Cardiac muscle cell (in vitro differentiated cells and primary cell): Measurements from ENCODE around the gene TTLL3. TPM values are rescaled to one million over a fixed set of nuclear protein-coding genes. Genes with fewer than 3 reads are reported as not detected.

ENCODE experiments used
- DNase-seq, 2 donors: peaks; one replicate each; pipeline versions ENCODE4 v3.0.0 to v3.0.0-alpha.2; 2010 to 2017; ENCODE audit warnings: low read depth in 1 of 2, low spot score in 1 of 2
- H3K27ac ChIP-seq: fragments of 200-600 bp; sonication (generic); 2 replicates; pipeline ENCODE4 v1.5.1; 2016
- H3K27me3 ChIP-seq: fragments of 200-600 bp; sonication (generic); 2 replicates; pipeline ENCODE4 v1.6.0; 2016; ENCODE audit warnings: control low read depth
- H3K36me3 ChIP-seq: fragments of 200-600 bp; sonication (generic); 2 replicates; pipeline ENCODE4 v1.5.1; 2016; ENCODE audit warnings: control low read depth
- H3K4me1 ChIP-seq: fragments of 200-600 bp; sonication (generic); 2 replicates; pipeline ENCODE4 v1.8.1; 2017; ENCODE audit warnings: low read depth, mild to moderate bottlenecking, mixed run types
- H3K4me3 ChIP-seq: fragments of 200-600 bp; sonication (generic); 2 replicates; pipeline ENCODE4 v1.5.1; 2016; ENCODE audit warnings: mild to moderate bottlenecking
- H3K9me3 ChIP-seq: fragments of 200-600 bp; sonication (generic); 2 replicates; pipeline ENCODE4 v1.5.1; 2017; ENCODE audit warnings: low read depth, mild to moderate bottlenecking, control low read depth
- polyA plus RNA-seq: library from polyadenylated mRNA; unstranded; fragments of >200 nt; fragmentation: Nextera tagmentation; extraction: Ambion mirVana; gene quantifications from 2 replicates; pipeline ENCODE4 v1.2.1, GENCODE V29; 2016
- total RNA-seq: library from RNA; depleted of rRNA; stranded (reverse); fragments of >200 nt; gene quantifications from 2 replicates; pipeline ENCODE4 v1.2.3, GENCODE V29; 2016
- TF ChIP-seq, protein P1 (sequence below): IDR thresholded peaks from 2 replicates; pipeline ENCODE4 v1.5.1; 2012; ENCODE audit warnings: low read depth, mild to moderate bottlenecking, low read length

The TTLL3 gene
- total and polyA plus RNA-seq, 2 experiments from 2014 or later, result 29.4 to 59.6 TPM

DNA sequence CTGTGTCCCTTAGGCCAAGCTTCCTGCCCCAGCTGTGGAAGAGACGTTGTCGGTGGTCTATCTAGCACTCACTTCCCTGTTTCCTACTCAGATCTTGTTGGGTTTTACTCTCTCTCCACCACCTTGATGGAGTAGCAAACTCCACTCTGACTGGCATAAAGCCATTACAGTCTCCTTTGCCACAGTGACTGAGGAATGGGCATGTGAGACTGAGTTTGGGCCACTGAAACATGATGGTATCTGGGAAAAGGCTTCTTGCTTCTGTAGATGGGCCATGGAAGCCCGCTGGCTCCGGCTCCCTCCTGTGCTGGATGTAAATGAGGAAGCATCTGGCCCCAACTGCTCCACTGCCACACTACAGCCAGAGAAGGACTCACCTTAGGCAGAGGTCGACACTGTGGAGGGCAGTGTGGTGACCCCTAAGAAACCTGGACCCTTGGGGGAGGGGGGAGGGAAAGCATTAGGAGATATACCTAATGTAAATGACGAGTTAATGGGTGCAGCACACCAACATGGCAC is 30.9 kb upstream of the TTLL3 start:
- H3K27me3 ChIP-seq, result no peaks in the 10 kb centered on the region
- H3K4me3 ChIP-seq, result no peak overlapping the region
- peaks cover 31% of the 10 kb centered on the region for H3K36me3 ChIP-seq
- no peaks in the 10 kb centered on the region for H3K9me3 ChIP-seq
- H3K4me1 ChIP-seq, result no peaks in the 10 kb centered on the region
- TF ChIP-seq, protein P1, sequence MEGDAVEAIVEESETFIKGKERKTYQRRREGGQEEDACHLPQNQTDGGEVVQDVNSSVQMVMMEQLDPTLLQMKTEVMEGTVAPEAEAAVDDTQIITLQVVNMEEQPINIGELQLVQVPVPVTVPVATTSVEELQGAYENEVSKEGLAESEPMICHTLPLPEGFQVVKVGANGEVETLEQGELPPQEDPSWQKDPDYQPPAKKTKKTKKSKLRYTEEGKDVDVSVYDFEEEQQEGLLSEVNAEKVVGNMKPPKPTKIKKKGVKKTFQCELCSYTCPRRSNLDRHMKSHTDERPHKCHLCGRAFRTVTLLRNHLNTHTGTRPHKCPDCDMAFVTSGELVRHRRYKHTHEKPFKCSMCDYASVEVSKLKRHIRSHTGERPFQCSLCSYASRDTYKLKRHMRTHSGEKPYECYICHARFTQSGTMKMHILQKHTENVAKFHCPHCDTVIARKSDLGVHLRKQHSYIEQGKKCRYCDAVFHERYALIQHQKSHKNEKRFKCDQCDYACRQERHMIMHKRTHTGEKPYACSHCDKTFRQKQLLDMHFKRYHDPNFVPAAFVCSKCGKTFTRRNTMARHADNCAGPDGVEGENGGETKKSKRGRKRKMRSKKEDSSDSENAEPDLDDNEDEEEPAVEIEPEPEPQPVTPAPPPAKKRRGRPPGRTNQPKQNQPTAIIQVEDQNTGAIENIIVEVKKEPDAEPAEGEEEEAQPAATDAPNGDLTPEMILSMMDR, result no peak
- DNase-seq, result no peak
- no peak overlapping the region for H3K27ac ChIP-seq

DNA sequence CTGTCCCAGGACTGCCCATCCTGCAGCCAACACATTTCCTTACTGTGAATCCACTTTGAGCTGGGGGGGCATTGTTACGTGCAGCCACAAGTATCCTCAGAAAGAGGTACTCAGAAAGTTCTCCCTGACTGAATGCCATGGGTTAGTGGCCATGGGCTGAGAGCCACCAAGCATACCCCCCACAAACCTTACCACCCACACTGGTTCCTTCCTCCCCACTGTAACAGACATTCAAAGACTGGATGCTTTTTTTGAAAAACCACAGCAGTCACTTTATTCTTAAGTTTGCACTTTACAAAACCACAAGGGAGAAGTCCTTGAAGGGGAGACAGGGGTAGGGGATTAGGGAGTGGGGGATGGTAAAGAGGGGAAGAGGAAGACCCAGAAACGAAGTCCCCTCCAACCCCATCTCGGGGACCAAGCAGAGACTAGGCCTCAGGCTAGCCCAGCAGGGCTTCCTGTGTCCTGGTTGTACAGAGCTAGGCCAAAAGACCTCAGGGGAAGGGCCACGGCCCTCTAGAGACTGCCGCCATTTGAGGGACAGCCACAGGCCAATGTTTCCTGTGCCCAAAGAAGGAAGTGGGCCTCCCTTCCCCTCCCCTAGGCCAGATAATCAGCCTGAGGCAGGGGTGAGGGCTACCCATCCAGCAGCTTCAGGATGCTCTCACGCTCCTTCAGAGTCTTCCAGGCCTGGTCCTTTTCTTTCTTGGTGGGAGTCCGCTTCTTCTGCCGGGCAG is 30.2 kb upstream of the TTLL3 start:
- H3K36me3 ChIP-seq, result peaks cover 34% of the 10 kb centered on the region
- H3K4me1 ChIP-seq, result no peaks in the 10 kb centered on the region
- H3K27ac ChIP-seq, result no peak overlapping the region
- no peak overlapping the region for H3K4me3 ChIP-seq
- no peaks in the 10 kb centered on the region for H3K27me3 ChIP-seq
- H3K9me3 ChIP-seq, result no peaks in the 10 kb centered on the region
- TF ChIP-seq, protein P1, result no peak
- no peak for DNase-seq

DNA sequence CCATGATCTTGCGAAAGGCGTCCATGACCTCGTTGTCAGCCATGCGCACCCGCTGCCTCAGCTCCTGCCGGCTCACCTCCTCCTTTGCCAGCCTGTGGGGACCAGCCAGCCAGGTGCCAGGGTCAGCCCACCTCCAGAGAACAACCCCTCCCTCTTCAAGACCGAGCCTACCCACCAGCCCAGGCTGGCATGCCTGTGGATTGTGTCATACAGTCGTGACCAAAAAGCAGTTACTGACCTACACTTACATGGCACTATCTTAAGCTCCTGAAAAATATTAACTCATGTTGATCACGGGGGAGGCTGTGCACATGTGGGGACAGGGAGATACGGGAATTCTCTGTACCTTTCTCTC is 29.6 kb upstream of the TTLL3 start:
- Histone ChIP-seq H3K36me3 (peaks cover 34% of the 10 kb centered on the region), H3K9me3 (no peaks in the 10 kb centered on the region), H3K27ac (no peak overlapping the region), H3K27me3 (no peaks in the 10 kb centered on the region), H3K4me1 (no peaks in the 10 kb centered on the region), H3K4me3 (no peak overlapping the region)
- no peak for DNase-seq
- TF ChIP-seq, protein P1, result no peak

DNA sequence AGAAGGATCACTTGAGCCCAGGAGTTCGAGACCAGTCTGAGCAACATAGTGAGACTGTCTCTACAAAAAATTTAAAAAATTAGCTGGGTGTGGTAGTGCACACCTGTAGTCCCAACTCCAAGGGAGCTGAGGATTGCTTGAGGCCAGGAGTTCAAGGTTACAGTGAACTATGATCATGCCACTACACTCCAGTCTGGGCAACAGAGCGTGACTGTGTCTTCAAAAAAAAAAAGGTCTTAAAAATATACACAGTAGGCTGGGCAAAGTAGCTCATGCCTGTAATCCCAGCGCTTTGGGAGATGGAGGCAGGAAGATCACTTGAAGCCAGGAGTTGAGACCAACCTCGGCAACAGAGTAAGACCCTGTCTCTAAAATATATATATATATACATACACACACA is 29.2 kb upstream of the TTLL3 start:
- TF ChIP-seq, protein P1, result no peak
- no peak for DNase-seq
- H3K4me1 ChIP-seq, result no peaks in the 10 kb centered on the region
- H3K27me3 ChIP-seq, result no peaks in the 10 kb centered on the region
- no peak overlapping the region for H3K4me3 ChIP-seq
- no peak overlapping the region for H3K27ac ChIP-seq
- H3K36me3 ChIP-seq, result peaks cover 34% of the 10 kb centered on the region
- H3K9me3 ChIP-seq, result no peaks in the 10 kb centered on the region

DNA sequence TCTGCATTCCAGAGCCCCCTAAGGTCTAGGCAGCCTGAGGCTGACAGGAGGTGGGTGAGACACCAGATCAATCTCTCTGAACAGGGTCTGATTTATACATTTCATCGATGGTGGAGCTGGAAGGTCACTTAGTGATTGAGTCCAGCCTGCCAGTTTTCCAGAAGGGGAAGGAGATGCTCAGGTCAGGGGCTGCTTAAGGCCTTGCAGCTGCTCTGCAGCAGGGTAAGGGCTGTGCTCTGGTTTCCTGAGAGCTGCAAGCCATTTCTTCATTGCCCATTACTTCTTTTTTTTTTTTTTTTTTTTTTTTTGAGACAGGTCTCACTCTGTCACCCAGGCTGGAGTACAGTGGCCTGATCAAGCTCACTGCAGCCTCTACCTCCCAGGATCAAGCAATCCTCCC is 28.5 kb upstream of the TTLL3 start:
- TF ChIP-seq, protein P1, result no peak
- H3K36me3 ChIP-seq, result peaks cover 38% of the 10 kb centered on the region

More for the DNA sequence above, 28.5 kb upstream of the TTLL3 start:
- Histone ChIP-seq H3K4me3 (no peak overlapping the region), H3K27me3 (no peaks in the 10 kb centered on the region), H3K9me3 (no peaks in the 10 kb centered on the region), H3K4me1 (no peaks in the 10 kb centered on the region), H3K27ac (no peak overlapping the region)
- DNase-seq, result no peak
